ENCODE data around the gene RACK1.

DNA sequence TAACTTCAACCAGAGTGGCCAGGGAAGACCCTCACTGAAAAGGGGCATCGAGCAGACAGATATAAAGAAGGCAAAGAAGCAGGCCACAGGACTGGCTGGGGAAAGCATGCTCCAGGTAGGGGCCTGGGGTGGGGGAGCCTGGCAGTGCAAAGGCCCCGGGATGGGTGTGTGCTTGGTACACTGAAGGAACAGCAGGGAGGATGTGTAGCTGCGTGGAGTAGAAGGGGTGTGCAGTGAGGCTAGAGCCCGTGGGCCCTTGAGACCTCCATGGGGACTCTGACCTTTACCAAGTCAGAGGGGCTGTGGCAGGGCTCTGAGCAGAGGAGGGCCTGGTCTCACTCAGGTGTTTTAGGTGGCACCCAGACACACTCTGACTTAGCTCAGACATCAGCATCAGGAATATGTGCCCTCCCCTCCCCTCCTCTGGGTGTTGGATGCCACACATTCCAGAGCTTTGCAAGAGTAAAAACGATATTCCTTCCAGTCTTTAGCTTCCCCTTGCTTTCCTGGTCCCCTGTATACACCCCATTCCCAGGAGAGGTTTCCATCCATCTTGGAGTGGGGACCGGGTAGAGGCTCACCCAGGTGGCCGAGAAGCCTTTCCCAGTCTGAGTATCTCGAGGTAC is 46.3 kb downstream of the RACK1 start:
- TF ChIP-seq POLR2AphosphoS5 (IDR thresholded peaks at IDR 0.05) = no peak
- TF ChIP-seq CTCF (IDR thresholded peaks at IDR 0.05 in 8 of 11, conservative IDR thresholded peaks at IDR 0.05 in 3 of 11) = no peak
- no peak for TF ChIP-seq POLR2A (IDR thresholded peaks at IDR 0.05)

All from spleen (tissue), 7 donors.